Stomach (tissue), 4 donors: ENCODE results near the gene RNU6-9.

Experiments
- EP300 ChIP-seq: sonication (generic); formaldehyde crosslinking; IDR thresholded peaks from one replicate; pipeline ENCODE4 v1.6.1; 2017; ENCODE audit warnings: antibody characterized with exemption
- POLR2A ChIP-seq, 4 donors: fragments of 450-650 bp; IDR thresholded peaks; one replicate each; pipeline ENCODE4 v1.6.1; 2016; ENCODE audit warnings: antibody characterized with exemption in 4 of 4, control low read depth in 2 of 4, mild to moderate bottlenecking in 1 of 4, moderate library complexity in 1 of 4
- POLR2AphosphoS5 ChIP-seq, 3 donors: sonication (generic); formaldehyde crosslinking; IDR thresholded peaks; one replicate each; pipeline ENCODE4 v1.6.1; 2016; ENCODE audit warnings: antibody characterized with exemption in 3 of 3
- TF ChIP-seq, protein P1 (sequence below), 7 experiments: fragments of 450-650 bp in 4 of 7; fragments of 200-600 bp in 3 of 7; sonication (generic) in 3 of 7; IDR thresholded peaks; one replicate each; pipeline ENCODE4 v1.5.1; 2016 to 2019; ENCODE audit warnings: antibody characterized with exemption in 7 of 7, control low read depth in 2 of 7, mild to moderate bottlenecking in 1 of 7

GRCh38 chr19:876780-877314 is 16.4 kb upstream of the RNU6-9 start:
- TF ChIP-seq, protein P1, sequence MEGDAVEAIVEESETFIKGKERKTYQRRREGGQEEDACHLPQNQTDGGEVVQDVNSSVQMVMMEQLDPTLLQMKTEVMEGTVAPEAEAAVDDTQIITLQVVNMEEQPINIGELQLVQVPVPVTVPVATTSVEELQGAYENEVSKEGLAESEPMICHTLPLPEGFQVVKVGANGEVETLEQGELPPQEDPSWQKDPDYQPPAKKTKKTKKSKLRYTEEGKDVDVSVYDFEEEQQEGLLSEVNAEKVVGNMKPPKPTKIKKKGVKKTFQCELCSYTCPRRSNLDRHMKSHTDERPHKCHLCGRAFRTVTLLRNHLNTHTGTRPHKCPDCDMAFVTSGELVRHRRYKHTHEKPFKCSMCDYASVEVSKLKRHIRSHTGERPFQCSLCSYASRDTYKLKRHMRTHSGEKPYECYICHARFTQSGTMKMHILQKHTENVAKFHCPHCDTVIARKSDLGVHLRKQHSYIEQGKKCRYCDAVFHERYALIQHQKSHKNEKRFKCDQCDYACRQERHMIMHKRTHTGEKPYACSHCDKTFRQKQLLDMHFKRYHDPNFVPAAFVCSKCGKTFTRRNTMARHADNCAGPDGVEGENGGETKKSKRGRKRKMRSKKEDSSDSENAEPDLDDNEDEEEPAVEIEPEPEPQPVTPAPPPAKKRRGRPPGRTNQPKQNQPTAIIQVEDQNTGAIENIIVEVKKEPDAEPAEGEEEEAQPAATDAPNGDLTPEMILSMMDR (IDR thresholded peaks at IDR 0.05), result no peak
- TF ChIP-seq EP300 (no peak), POLR2A (IDR thresholded peaks at IDR 0.05) (no peak), POLR2AphosphoS5 (IDR thresholded peaks at IDR 0.05) (no peak)
